ENCODE data around the gene NPY5R. TPM values are rescaled to one million over a fixed set of nuclear protein-coding genes. Genes with fewer than 3 reads are reported as not detected.

NPY5R gene
- total RNA-seq, 1 donor from 2014 or later = not detected

GRCh38 chr4:163384926-163385325 lies 41.2 kb downstream of the NPY5R start:
- no peak for DNase-seq (ENCODE audit: low read depth in 2 of 2)

GRCh38 chr4:163385466-163385865 lies 41.8 kb downstream of the NPY5R start:
- DNase-seq (ENCODE audit: low read depth in 2 of 2) = no peak

DNA sequence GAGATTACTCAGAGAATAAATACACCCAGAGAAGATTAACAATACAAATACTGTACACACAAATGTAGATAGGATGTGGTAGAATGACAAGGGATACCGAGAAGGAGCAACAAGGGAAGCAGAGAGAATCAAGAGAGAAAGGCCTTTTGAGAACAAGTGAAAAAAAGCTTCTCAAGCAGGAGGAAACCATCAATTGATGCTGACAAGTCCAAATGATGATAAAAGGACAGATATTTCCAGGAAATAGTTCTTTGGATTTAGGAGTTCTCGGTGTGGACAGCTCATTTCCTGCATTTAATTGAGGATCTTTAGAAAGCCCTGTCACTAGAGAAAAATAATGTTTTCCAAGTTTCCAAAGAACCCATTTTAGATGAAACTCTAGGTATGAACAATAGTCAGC lies 48.1 kb downstream of the NPY5R start:
- DNase-seq (ENCODE audit: low read depth in 2 of 2) = no peak

DNA sequence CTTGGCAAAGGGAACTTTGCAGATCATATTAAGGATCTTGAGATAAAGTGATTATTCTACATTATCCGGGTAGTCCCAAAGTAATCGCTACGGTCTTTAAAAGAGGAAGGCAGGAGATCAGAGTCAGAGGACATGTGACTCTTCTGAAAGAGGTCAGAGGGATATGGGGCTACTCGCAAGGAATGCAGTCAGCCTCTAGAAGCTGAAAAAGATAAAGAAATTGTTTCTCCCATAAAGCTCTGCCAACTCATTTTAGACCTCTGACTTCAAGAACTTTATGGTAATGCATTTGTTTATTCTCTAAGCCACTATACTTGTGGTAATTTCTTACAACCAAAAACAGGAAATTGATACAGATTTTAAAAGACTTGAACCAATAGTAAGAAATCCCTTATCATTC lies 48.6 kb downstream of the NPY5R start:
- no peak for DNase-seq (ENCODE audit: low read depth in 2 of 2)

- no peak for DNase-seq (ENCODE audit: low read depth in 2 of 2)
Measured at GRCh38 chr4:163393471-163393870, 49.8 kb downstream of the NPY5R start.

DNA sequence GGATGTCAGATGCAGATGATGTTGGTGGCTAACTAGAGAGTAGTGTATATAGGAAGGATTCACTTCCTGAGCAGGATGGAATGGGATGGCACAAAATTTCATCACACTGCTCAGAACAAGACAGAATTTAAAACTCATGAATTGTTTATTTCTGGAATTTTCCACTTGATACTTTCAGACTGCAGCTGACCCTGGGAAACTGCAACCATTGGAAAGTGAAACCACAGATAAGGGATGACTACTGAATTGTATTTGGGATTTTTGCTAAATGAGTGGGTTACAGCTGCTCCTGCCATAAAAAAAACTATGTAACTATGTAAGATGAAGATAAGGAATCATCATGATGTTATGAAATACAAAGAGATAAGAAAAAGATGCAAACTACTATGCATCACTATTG lies 51.4 kb downstream of the NPY5R start:
- DNase-seq (ENCODE audit: low read depth in 2 of 2) = peak in 1 of 2 donors; percentile 67

GRCh38 chr4:163395758-163396157 lies 52.1 kb downstream of the NPY5R start:
- peak in 1 of 2 donors; percentile 24 for DNase-seq (ENCODE audit: low read depth in 2 of 2)

DNA sequence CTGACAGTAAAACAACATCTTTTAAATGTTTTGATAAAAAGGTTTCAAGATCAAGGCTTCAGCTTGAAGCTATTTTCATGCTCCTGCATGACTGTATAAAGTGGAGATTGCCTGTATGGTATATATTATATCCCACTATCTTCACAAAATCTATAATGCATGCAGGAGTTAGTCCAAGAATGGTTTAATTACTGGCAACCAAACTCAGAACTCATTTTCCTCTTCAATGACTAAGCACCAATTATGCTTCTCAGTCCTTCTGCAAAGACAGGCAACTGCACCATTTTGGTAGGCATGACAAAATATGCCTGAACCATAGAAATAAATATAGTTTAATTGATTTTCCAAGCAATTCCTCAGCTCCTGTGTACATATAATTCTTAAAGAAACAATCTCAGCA lies 54.5 kb downstream of the NPY5R start:
- no peak for DNase-seq (ENCODE audit: low read depth in 2 of 2)

DNA sequence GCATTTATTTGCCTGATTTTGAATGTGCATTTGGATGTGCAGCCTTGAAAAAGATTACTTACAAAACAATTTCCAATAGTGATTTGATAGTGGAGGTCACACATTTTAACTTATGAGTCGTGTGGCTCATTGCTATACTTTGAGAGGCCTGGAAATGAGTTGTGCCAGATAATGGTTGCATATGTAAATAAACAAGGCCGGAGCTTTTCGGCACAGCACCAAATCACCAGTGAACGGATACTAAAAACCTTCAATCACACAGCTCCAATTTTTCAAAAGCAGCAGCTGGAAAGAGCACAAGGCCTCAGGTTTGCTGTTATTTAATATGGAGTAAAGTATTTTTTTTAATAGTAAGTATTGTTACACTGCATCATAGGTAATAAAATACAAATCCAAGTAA lies 57.2 kb downstream of the NPY5R start:
- peak in 1 of 2 donors; percentile 55 for DNase-seq (ENCODE audit: low read depth in 2 of 2)

Other genes with a start within 250 kb of the NPY5R start
- 4.1 and 5.6 TPM in 2 replicates for gene NAF1, start 177.0 kb upstream of the NPY5R start, total RNA-seq
- gene NPY1R, start 11.3 kb upstream of the NPY5R start, total RNA-seq = under 0.01 TPM in 1 of 2 replicates, not detected in the other
- not detected in 2 replicates for gene TKTL2, start 129.9 kb downstream of the NPY5R start, total RNA-seq
- 14.9 and 18.3 TPM in 2 replicates for gene TMA16, start 150.8 kb downstream of the NPY5R start, total RNA-seq